Measurements from ENCODE around the gene SPEN. TPM values are rescaled to one million over a fixed set of nuclear protein-coding genes. Genes with fewer than 3 reads are reported as not detected.

The SPEN gene
- total and polyA plus RNA-seq, 2 of the 4 experiments (the other 2 are of a cell fraction) = 7.6 to 15.8 TPM

DNA sequence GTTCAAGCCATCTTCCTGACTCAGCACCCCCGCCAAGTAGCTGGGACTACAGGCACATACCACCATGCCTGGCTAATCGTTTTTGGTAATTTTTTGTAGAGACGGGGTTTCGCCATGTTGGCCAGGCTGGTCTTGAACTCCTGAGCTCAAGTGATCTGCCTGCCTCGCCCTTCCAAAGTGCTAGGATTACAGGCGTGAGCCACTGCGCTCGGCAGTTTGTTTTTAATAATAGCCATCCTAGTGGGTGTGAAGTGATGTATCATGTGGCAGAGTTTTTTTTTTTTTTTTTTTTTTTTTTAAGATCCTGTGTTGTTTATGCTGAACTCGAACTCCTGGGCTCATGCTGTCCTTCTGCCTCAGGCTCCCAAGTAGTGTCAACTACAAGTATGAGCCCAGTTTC is 51.8 kb downstream of the SPEN start:
- DNase-seq = no peak
- Histone ChIP-seq H3K18ac (ENCODE audit: low read depth, low read length) (no peak overlapping the region), H2AK5ac (ENCODE audit: low read depth, low read length) (no peak overlapping the region), H4K8ac (ENCODE audit: low read depth in 2 of 2, low read length in 2 of 2) (no peak overlapping the region), H2BK15ac (ENCODE audit: low read depth, low read length) (no peak overlapping the region), H3K36me3 (ENCODE audit: control insufficient read depth, insufficient read depth, low read length) (peaks cover 3% of the 10 kb centered on the region; the same call in 1 of the 2 replicates), H2BK20ac (ENCODE audit: low read depth, low read length) (no peak overlapping the region), H3K79me1 (ENCODE audit: low read depth in 1 of 2, low read length in 2 of 2) (peaks cover 28 to 74% of the 10 kb centered on the region in 2 experiments), H3K27me3 (ENCODE audit: control insufficient read depth, insufficient read depth, low read length) (no peaks in the 10 kb centered on the region), H4K5ac (ENCODE audit: low read depth, low read length) (no peak overlapping the region), H4K91ac (ENCODE audit: insufficient read depth, low read depth, low read length) (no peak overlapping the region), H3K27ac (ENCODE audit: insufficient read depth, low read length) (no peak overlapping the region), H3K9me3 (ENCODE audit: control insufficient read depth, insufficient read depth, low read length) (no peaks in the 10 kb centered on the region), H3K4me3 (ENCODE audit: insufficient read depth, low read depth, low read length) (no peak overlapping the region), H3K14ac (replicated peaks; ENCODE audit: low read depth, low read length) (no peak overlapping the region), H2BK5ac (ENCODE audit: low read depth, low read length, poor library complexity, severe bottlenecking) (no peak overlapping the region), H2BK120ac (ENCODE audit: low read depth, low read length) (no peak overlapping the region), H2AFZ (replicated peaks; ENCODE audit: low read length, poor library complexity) (no peak overlapping the region), H3K4me2 (ENCODE audit: low read depth, low read length) (no peak overlapping the region), H3K4ac (ENCODE audit: low read depth, low read length) (no peak overlapping the region), H2AK9ac (replicated peaks; ENCODE audit: low read depth, low read length, poor library complexity) (no peak overlapping the region), H4K20me1 (ENCODE audit: insufficient read depth, low read length) (peaks cover 10% of the 10 kb centered on the region), H3K56ac (ENCODE audit: extremely low read depth, insufficient read depth, low read length) (no peak overlapping the region), H3K9ac (ENCODE audit: low read depth, low read length) (no peak overlapping the region), H3K4me1 (ENCODE audit: control insufficient read depth, insufficient read depth, low read length) (peaks cover 12% of the 10 kb centered on the region), H3K9me1 (ENCODE audit: insufficient read depth, low read length) (peaks cover 7% of the 10 kb centered on the region), H3K23ac (ENCODE audit: low read depth, low read length) (no peak overlapping the region)
- no TSS peak for BruUV-seq (replicated peaks)
- 96% methylated on average over 4 of the region's 9 CpGs; no CpG with 5 or more reads in 1 of the 2 experiments for WGBS, 2 experiments (ENCODE audit: extremely low coverage in 2 of 2, insufficient read length in 1 of 2)
- POLR2A ChIA-PET (ENCODE audit: unreplicated experiment) = no interaction called here
- no peak for ATAC-seq (ENCODE audit: low read depth)
- CTCF ChIA-PET = interaction anchor here (0.6 kb wide), 1 partner anchor 291 kb away, joined by 4 read pairs; no protein-coding TSS in a partner anchor
- TF ChIP-seq FOS (IDR thresholded peaks at IDR 0.05; ENCODE audit: low read depth, low read length) (no peak), RCOR1 (IDR thresholded peaks at IDR 0.05; ENCODE audit: insufficient replicate concordance, low read length) (no peak), MXI1 (IDR thresholded peaks at IDR 0.05; ENCODE audit: borderline replicate concordance, low read depth, low read length) (no peak)
- TF ChIP-seq, protein P1, sequence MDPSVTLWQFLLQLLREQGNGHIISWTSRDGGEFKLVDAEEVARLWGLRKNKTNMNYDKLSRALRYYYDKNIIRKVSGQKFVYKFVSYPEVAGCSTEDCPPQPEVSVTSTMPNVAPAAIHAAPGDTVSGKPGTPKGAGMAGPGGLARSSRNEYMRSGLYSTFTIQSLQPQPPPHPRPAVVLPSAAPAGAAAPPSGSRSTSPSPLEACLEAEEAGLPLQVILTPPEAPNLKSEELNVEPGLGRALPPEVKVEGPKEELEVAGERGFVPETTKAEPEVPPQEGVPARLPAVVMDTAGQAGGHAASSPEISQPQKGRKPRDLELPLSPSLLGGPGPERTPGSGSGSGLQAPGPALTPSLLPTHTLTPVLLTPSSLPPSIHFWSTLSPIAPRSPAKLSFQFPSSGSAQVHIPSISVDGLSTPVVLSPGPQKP (IDR thresholded peaks at IDR 0.05; ENCODE audit: borderline replicate concordance, low read depth, low read length) = no peak
- intact Hi-C loops (cut with micrococcal nuclease) = no loop called here
- dilution Hi-C loops (cut with HindIII; ENCODE audit: low sequenced_read_pairs, unreplicated experiment) = no loop called here
- in situ Hi-C loops (cut with MboI; ENCODE audit: low sequenced_read_pairs) = no loop called here
